GM23338 (cell line): ENCODE measurements around the gene PAX2.

Experiments used
- CREB1 ChIP-seq: fragments of 250-450 bp; sonication (Bioruptor Pico); IDR thresholded peaks from 2 replicates; pipeline ENCODE4 v1.5.0; 2020; ENCODE audit warnings: low read depth, mild to moderate bottlenecking, moderate library complexity
- EZH2 ChIP-seq: fragments of 200-600 bp; sonication (generic); IDR thresholded peaks from one replicate; pipeline ENCODE4 v1.8.0; 2017; ENCODE audit warnings: antibody characterized with exemption, mild to moderate bottlenecking, low read depth; ENCODE audit not compliant: unreplicated experiment
- EZH2phosphoT487 ChIP-seq: fragments of 200-600 bp; sonication (generic); IDR thresholded peaks from one replicate; pipeline ENCODE4 v1.8.1; 2018; ENCODE audit warnings: antibody characterized with exemption; ENCODE audit not compliant: unreplicated experiment
- JUNB ChIP-seq: IDR thresholded peaks from one replicate; pipeline ENCODE4 v1.6.1; 2016; ENCODE audit warnings: antibody characterized with exemption; ENCODE audit not compliant: unreplicated experiment
- NANOG ChIP-seq: IDR thresholded peaks from 2 replicates; pipeline ENCODE4 v1.6.1; 2016; ENCODE audit warnings: antibody characterized with exemption, borderline replicate concordance
- POLR2AphosphoS5 ChIP-seq: IDR thresholded peaks from 2 replicates; pipeline ENCODE4 v1.6.1; 2016; ENCODE audit warnings: antibody characterized with exemption, low read depth
- STAT1 ChIP-seq: IDR thresholded peaks from one replicate; pipeline ENCODE4 v1.6.1; 2016; ENCODE audit warnings: antibody characterized with exemption; ENCODE audit not compliant: unreplicated experiment
- ZNF114 ChIP-seq: fragments of 250-450 bp; sonication (Bioruptor Pico); IDR thresholded peaks from 2 replicates; pipeline ENCODE4 v1.5.0; 2020; ENCODE audit warnings: mild to moderate bottlenecking, moderate library complexity
- ZNF331 ChIP-seq: fragments of 250-450 bp; sonication (Bioruptor Pico); IDR thresholded peaks from 2 replicates; pipeline ENCODE4 v1.5.0; 2020; ENCODE audit warnings: low read depth, mild to moderate bottlenecking, moderate library complexity
- TF ChIP-seq, protein P1 (sequence below), 2 experiments: fragments of 200-600 bp in 1 of 2; sonication (generic) in 1 of 2; conservative IDR thresholded peaks; 2 replicates each; pipeline versions ENCODE4 v1.5.1 to v1.6.1; 2016 to 2017; ENCODE audit warnings: antibody characterized with exemption in 2 of 2, low read depth in 2 of 2, mild to moderate bottlenecking in 2 of 2, moderate library complexity in 1 of 2
- TF ChIP-seq, protein P2 (sequence below): IDR thresholded peaks from one replicate; pipeline ENCODE4 v1.6.1; 2018; ENCODE audit warnings: antibody characterized with exemption; ENCODE audit not compliant: unreplicated experiment

DNA sequence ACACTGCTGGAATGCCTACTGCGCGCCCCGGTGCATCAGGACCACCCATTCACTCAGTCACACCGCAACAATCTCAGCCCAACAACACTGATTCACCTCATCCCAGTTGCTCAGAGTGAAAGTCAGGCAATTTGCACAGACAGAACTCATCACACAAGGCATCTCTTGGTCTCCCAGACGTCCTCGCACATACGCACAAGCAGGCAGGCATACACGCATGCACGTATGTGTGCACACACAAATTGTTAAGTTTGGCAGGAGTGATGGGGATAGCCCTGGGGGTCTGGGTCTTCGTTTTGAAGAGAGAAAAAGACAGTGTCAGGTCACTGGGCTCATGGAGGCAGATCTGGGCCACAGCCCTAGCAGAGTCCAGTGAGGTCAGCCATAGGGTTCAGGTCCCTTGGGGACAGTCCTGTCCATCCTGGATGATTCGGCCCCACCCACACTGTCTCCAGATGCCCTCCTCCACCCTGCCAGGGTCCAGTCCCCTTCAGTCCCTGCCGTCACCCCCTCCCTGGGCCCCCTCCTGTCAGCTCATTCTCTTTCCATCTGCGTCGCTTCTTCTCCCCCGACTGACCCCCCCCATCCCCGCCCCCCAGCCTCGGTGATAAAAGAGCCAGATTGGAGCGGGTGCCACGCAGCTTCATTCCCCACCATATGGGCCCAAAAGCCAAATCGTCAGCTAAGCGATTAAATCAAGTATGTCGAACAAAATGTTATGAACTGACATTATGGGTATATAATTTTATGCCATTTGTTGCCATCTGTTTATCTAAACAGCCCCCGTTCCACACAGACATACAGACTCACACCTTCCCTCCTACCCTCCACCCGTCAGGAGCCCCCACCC, 118.9 kb downstream of the PAX2 start:
- TF ChIP-seq, protein P1, sequence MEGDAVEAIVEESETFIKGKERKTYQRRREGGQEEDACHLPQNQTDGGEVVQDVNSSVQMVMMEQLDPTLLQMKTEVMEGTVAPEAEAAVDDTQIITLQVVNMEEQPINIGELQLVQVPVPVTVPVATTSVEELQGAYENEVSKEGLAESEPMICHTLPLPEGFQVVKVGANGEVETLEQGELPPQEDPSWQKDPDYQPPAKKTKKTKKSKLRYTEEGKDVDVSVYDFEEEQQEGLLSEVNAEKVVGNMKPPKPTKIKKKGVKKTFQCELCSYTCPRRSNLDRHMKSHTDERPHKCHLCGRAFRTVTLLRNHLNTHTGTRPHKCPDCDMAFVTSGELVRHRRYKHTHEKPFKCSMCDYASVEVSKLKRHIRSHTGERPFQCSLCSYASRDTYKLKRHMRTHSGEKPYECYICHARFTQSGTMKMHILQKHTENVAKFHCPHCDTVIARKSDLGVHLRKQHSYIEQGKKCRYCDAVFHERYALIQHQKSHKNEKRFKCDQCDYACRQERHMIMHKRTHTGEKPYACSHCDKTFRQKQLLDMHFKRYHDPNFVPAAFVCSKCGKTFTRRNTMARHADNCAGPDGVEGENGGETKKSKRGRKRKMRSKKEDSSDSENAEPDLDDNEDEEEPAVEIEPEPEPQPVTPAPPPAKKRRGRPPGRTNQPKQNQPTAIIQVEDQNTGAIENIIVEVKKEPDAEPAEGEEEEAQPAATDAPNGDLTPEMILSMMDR (conservative IDR thresholded peaks at IDR 0.05; ENCODE audit: low read depth in 2 of 2) = no peak
- TF ChIP-seq, protein P2, sequence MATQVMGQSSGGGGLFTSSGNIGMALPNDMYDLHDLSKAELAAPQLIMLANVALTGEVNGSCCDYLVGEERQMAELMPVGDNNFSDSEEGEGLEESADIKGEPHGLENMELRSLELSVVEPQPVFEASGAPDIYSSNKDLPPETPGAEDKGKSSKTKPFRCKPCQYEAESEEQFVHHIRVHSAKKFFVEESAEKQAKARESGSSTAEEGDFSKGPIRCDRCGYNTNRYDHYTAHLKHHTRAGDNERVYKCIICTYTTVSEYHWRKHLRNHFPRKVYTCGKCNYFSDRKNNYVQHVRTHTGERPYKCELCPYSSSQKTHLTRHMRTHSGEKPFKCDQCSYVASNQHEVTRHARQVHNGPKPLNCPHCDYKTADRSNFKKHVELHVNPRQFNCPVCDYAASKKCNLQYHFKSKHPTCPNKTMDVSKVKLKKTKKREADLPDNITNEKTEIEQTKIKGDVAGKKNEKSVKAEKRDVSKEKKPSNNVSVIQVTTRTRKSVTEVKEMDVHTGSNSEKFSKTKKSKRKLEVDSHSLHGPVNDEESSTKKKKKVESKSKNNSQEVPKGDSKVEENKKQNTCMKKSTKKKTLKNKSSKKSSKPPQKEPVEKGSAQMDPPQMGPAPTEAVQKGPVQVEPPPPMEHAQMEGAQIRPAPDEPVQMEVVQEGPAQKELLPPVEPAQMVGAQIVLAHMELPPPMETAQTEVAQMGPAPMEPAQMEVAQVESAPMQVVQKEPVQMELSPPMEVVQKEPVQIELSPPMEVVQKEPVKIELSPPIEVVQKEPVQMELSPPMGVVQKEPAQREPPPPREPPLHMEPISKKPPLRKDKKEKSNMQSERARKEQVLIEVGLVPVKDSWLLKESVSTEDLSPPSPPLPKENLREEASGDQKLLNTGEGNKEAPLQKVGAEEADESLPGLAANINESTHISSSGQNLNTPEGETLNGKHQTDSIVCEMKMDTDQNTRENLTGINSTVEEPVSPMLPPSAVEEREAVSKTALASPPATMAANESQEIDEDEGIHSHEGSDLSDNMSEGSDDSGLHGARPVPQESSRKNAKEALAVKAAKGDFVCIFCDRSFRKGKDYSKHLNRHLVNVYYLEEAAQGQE = no peak
- TF ChIP-seq EZH2 (no peak), POLR2AphosphoS5 (no peak), EZH2phosphoT487 (no peak), ZNF331 (CRISPR knock-in tag) (no peak), JUNB (no peak), CREB1 (CRISPR knock-in tag) (no peak), ZNF114 (CRISPR knock-in tag) (no peak), STAT1 (no peak), NANOG (no peak)
